Upper lobe of right lung (tissue), 1 donor: Measurements from ENCODE around the gene ALK. TPM values are rescaled to one million over a fixed set of nuclear protein-coding genes. Genes with fewer than 3 reads are reported as not detected.

Experiments
- ATAC-seq: fragments of 200-7000 bp; cut with Tn5 transposase; one replicate; pipeline ENCODE4 v1.9.1; 2020; ENCODE audit warnings: mild to moderate bottlenecking, moderate library complexity
- DNase-seq: peaks from one replicate; pipeline ENCODE4 v3.0.0-alpha.2; 2020
- H3K27ac ChIP-seq: fragments of 200-600 bp; one replicate; pipeline ENCODE4 v1.8.0; 2022
- H3K27me3 ChIP-seq: fragments of 200-600 bp; one replicate; pipeline ENCODE4 v1.8.0; 2022; ENCODE audit warnings: mild to moderate bottlenecking
- H3K36me3 ChIP-seq: fragments of 200-600 bp; one replicate; pipeline ENCODE4 v1.8.0; 2022
- H3K4me1 ChIP-seq: fragments of 200-600 bp; one replicate; pipeline ENCODE4 v1.8.0; 2022
- H3K4me3 ChIP-seq: fragments of 200-600 bp; one replicate; pipeline ENCODE4 v1.8.0; 2022; ENCODE audit warnings: mild to moderate bottlenecking
- H3K9me3 ChIP-seq: fragments of 200-600 bp; one replicate; pipeline ENCODE4 v1.8.0; 2022
- intact Hi-C: fragments of 100-400 bp; cut with DNase I; formaldehyde crosslinking; loops from one replicate; pipeline ENCODE4 v1.11.0; 2022
- total RNA-seq: library from RNA; stranded (reverse); fragmentation: NEBNext Ultra II Directional; extraction: Animal tissue kit (Norgen Biotek cat#: 25700); gene quantifications from one replicate; pipeline ENCODE4 v1.2.1, GENCODE V29; 2021
- TF ChIP-seq, protein P1 (sequence below): fragments of 200-600 bp; IDR thresholded peaks from one replicate; pipeline ENCODE4 v1.8.0; 2022; ENCODE audit warnings: antibody characterized with exemption
- donor health status: DM: no; HTN: yes; CAD: no; lungs with severe emphysema.

Gene ALK
- total RNA-seq, 1 donor from 2014 or later, result not detected

DNA sequence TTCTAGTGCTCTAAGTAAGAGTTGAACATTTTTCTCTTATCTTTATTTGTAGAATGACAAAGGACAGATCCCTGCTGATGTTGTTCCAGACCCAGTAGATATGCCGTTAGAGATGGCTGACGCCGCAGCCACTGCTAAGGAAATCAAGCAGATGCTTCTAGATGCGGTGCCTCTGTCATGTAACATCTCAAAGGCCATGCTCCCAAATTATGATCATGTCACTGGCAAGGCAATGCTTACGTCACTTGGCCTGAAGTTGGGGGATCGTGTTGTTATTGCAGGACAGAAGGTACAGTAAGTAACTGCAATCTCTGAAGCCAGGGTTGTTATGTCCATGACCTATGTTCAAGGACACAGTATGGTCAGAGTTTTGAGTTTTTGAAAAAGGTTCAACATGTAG is 777.7 kb downstream of the ALK start:
- H3K4me3 ChIP-seq, result no peak overlapping the region
- intact Hi-C loops, result no loop called here
- no peak for ATAC-seq

More for the DNA sequence above, 777.7 kb downstream of the ALK start:
- no peaks in the 10 kb centered on the region for H3K4me1 ChIP-seq
- no peaks in the 10 kb centered on the region for H3K27me3 ChIP-seq
- no peaks in the 10 kb centered on the region for H3K9me3 ChIP-seq
- no peak overlapping the region for H3K27ac ChIP-seq
- H3K36me3 ChIP-seq, result peaks cover 30% of the 10 kb centered on the region
- TF ChIP-seq, protein P1, sequence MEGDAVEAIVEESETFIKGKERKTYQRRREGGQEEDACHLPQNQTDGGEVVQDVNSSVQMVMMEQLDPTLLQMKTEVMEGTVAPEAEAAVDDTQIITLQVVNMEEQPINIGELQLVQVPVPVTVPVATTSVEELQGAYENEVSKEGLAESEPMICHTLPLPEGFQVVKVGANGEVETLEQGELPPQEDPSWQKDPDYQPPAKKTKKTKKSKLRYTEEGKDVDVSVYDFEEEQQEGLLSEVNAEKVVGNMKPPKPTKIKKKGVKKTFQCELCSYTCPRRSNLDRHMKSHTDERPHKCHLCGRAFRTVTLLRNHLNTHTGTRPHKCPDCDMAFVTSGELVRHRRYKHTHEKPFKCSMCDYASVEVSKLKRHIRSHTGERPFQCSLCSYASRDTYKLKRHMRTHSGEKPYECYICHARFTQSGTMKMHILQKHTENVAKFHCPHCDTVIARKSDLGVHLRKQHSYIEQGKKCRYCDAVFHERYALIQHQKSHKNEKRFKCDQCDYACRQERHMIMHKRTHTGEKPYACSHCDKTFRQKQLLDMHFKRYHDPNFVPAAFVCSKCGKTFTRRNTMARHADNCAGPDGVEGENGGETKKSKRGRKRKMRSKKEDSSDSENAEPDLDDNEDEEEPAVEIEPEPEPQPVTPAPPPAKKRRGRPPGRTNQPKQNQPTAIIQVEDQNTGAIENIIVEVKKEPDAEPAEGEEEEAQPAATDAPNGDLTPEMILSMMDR, result no peak
- no peak for DNase-seq

Other genes with a start within 250 kb of the ALK start
- gene YPEL5, start 225.4 kb upstream of the ALK start, total RNA-seq, result 101 TPM